LNCaP clone FGC (cell line): Measurements from ENCODE around the gene OPCML.

Experiments used
- DNase-seq: peaks from one replicate; pipeline ENCODE4 v3.0.0-alpha.2; 2011; ENCODE audit warnings: low read depth
- H3K4me3 ChIP-seq: 2 replicates; pipeline ENCODE4 v1.5.1; 2011; ENCODE audit warnings: mild to moderate bottlenecking, low read depth, low read length, control low read depth
- TF ChIP-seq, protein P1 (sequence below): IDR thresholded peaks from 2 replicates; pipeline ENCODE4 v1.5.1; 2012; ENCODE audit warnings: mild to moderate bottlenecking; ENCODE audit not compliant: control insufficient read depth, insufficient read depth; ENCODE audit errors: extremely low read depth

Gene OPCML

GRCh38 chr11:132911186-132911585 is 621.1 kb downstream of the OPCML start:
- H3K4me3 ChIP-seq: no peak overlapping the region
- no peak for DNase-seq
- TF ChIP-seq, protein P1, sequence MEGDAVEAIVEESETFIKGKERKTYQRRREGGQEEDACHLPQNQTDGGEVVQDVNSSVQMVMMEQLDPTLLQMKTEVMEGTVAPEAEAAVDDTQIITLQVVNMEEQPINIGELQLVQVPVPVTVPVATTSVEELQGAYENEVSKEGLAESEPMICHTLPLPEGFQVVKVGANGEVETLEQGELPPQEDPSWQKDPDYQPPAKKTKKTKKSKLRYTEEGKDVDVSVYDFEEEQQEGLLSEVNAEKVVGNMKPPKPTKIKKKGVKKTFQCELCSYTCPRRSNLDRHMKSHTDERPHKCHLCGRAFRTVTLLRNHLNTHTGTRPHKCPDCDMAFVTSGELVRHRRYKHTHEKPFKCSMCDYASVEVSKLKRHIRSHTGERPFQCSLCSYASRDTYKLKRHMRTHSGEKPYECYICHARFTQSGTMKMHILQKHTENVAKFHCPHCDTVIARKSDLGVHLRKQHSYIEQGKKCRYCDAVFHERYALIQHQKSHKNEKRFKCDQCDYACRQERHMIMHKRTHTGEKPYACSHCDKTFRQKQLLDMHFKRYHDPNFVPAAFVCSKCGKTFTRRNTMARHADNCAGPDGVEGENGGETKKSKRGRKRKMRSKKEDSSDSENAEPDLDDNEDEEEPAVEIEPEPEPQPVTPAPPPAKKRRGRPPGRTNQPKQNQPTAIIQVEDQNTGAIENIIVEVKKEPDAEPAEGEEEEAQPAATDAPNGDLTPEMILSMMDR: no peak

DNA sequence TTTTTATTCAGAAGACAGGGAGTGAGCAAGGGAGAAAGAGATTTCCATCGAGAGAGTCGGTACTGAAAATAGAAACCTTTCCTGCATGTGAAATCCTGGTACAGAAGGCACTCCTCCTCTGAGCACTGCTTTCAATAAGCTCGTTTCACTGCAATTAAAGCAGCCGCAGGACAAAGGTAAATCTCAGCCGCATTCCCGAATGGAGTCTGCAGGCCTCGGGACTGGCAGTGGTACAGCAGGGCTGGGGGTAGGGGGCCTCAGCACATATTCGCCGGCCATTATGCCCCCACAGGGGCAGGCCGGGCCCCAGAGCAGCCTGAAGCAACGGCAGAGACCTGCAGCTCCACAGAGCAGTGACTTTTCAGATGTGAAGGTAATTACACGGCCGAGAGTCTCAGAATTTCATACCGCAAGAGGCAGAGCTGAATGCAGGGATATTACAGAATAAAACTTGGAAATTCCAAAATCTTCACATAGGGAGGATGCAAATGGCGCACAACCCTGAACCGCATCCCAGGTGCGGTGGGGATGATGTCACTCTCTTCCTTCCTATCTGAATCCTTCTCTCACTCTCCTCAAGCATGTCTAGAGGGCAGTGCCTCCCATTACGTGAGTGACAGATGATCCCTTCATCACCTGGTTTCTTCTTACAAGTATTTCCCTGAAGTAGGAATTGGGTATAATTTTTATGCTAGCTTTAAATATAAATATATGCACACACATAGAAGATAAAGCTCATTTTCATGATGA is 622.1 kb downstream of the OPCML start:
- no peak for DNase-seq
- TF ChIP-seq, protein P1: no peak
- H3K4me3 ChIP-seq: no peak overlapping the region

- no peak for DNase-seq
- H3K4me3 ChIP-seq: no peak overlapping the region
- TF ChIP-seq, protein P1: no peak
Observed at GRCh38 chr11:132909021-132909606, 623.2 kb downstream of the OPCML start.

GRCh38 chr11:132908414-132908810 is 623.9 kb downstream of the OPCML start:
- TF ChIP-seq, protein P1: no peak
- DNase-seq: no peak
- no peak overlapping the region for H3K4me3 ChIP-seq

DNA sequence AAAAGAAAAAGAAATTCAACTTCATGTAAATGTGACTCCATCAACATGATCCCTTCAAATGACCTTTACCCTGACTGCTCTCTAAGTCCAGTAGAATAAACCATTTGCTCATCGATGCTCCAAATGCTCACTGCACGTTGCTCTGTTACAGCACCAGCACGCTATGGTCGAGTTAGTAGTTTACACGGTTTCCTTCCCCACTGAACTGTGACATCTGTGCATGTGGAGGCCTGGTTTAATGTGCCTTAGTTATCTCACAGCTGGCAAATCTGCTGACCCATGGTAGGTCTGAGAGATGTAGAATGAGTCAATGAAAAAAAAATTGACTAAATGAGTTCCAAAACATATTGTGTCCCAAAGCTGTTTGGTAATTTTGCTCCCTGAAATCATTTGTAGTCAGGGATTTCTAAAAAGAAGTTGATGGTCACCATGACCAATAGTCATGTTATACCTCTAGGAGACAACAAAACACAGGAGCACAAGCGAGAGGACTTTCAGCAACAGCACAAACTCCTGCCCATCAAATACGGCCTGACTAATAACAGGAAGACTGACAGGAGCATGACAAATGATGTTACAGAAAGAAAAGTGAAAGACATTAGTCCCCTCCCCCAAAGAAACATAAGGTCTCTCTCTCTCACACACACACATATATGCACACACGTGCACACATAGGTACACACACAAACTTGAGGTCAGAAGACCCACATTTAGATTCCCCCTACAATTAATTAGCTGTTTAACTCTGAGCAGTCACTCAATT is 624.5 kb downstream of the OPCML start:
- no peak for DNase-seq
- TF ChIP-seq, protein P1: no peak
- no peak overlapping the region for H3K4me3 ChIP-seq

GRCh38 chr11:132904607-132905006 is 627.7 kb downstream of the OPCML start:
- no peak for DNase-seq
- TF ChIP-seq, protein P1: no peak
- H3K4me3 ChIP-seq: no peak overlapping the region
